ENCODE results near the gene HOXB6.

Gene HOXB6

DNA sequence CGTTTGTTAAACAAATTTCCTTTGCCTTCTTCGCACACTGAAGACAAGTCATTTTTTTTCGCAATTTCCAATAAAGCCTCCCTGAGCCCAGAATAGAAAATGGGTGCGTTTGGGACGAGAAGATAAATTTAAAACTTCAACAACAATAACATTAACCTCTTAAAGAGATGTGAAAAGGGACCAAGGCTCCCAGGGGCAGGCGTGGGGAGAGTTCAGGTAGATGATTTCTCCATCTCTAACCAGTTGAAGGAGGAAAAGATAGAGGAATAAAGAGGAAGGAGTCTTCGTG lies 25.4 kb downstream of the HOXB6 start:
- peak overlapping the region; percentile 82 for H3K4me3 ChIP-seq (ENCODE audit: low read depth, low read length)
- in situ Hi-C loops (cut with HindIII; ENCODE audit: low sequenced_read_pairs), result no loop called here

DNA sequence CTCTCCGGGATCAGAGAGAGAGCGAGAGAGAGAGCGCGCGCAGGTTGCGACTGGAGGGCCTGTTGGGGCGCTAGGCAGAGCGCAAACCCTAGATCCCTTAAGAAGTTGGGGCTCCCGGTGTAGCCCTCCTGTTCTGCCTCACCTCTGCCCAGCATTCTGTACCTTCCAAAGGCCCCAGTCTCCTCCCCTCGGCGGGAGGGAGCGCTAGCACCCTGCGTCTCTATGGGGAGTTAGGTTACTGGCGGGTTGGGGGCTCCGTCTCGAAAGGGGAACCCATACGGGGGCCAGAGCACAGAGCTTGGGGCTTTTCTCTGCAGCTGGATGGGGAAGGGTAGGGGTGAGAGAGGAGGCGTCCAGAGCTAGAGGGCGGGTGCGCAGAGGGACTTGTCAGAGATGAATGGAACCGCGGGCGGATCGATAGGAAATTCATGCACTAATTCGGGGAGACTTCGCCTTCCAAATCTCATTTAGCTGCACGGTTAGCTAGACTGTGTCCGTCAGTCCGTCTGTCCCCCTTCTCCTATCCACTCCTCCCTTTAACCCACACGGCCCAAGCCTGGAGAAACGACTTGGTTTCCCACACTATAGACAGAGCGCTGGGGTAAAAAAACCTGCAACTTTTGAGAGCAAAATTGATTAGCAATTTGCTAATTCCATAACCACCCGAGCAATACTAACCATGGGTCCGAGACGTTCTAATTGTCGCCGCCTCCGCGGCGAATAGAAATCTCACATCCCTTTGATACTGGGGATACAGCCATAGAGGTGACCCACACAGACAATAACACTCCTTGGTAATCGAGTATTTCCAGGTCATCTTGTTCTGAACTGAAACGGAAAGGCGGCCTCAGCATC lies 25.9 kb downstream of the HOXB6 start:
- TF ChIP-seq, protein P1, sequence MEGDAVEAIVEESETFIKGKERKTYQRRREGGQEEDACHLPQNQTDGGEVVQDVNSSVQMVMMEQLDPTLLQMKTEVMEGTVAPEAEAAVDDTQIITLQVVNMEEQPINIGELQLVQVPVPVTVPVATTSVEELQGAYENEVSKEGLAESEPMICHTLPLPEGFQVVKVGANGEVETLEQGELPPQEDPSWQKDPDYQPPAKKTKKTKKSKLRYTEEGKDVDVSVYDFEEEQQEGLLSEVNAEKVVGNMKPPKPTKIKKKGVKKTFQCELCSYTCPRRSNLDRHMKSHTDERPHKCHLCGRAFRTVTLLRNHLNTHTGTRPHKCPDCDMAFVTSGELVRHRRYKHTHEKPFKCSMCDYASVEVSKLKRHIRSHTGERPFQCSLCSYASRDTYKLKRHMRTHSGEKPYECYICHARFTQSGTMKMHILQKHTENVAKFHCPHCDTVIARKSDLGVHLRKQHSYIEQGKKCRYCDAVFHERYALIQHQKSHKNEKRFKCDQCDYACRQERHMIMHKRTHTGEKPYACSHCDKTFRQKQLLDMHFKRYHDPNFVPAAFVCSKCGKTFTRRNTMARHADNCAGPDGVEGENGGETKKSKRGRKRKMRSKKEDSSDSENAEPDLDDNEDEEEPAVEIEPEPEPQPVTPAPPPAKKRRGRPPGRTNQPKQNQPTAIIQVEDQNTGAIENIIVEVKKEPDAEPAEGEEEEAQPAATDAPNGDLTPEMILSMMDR (IDR thresholded peaks at IDR 0.05; ENCODE audit: low read depth, low read length, missing control alignments), result no peak
- DNase-seq (ENCODE audit: low read depth), result no peak
- peak overlapping the region; percentile 82 for H3K4me3 ChIP-seq (ENCODE audit: low read depth, low read length)
- in situ Hi-C loops (cut with HindIII; ENCODE audit: low sequenced_read_pairs), result no loop called here

More for the DNA sequence above, 25.4 kb downstream of the HOXB6 start:
- no peak for DNase-seq (ENCODE audit: low read depth)
- TF ChIP-seq, protein P1 (IDR thresholded peaks at IDR 0.05; ENCODE audit: low read depth, low read length, missing control alignments), result no peak

DNA sequence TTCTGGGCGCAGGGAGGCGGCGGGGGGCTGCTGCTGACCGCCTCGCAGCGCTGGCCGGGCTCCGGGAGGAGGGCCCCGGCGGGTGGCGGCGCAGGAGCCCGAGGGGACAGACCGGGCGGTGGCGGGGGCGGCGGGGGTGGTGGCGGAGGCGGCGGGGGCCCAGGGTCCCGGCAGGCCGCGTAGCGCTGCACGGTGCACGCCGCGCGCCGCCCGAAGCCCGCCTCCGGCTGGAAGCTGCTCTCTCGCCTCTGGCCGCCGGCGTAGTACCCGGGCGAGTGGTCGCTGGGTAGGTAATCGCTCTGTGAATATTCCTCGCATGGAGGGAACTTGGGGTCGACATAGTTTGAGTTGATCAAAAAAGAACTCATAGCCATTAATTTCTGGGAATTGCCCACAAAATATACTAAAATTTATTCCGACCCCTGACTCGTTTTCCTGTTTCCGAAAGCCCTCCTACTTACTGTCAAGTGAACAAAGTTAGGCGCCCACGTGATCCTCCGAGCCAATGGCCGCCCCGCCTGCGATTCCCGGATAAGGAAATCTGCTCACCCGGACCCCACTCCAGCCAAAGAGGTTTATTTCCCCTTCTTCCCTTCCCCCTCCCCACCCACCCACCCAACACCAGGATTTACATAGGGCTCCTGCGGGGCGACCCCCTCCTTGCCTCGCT lies 26.7 kb downstream of the HOXB6 start, which contains the start of gene HOXB4:
HOXB4 (minus strand) TSS at position 405 of the 670 bp plus-strand sequence; CDS start at position 374, 31 bp downstream.
- in situ Hi-C loops (cut with HindIII; ENCODE audit: low sequenced_read_pairs), result no loop called here
- DNase-seq (ENCODE audit: low read depth), result peak; percentile 65
- H3K4me3 ChIP-seq (ENCODE audit: low read depth, low read length), result peak within 1 kb of the TSS; percentile 82
- TF ChIP-seq, protein P1 (IDR thresholded peaks at IDR 0.05; ENCODE audit: low read depth, low read length, missing control alignments), result no peak

DNA sequence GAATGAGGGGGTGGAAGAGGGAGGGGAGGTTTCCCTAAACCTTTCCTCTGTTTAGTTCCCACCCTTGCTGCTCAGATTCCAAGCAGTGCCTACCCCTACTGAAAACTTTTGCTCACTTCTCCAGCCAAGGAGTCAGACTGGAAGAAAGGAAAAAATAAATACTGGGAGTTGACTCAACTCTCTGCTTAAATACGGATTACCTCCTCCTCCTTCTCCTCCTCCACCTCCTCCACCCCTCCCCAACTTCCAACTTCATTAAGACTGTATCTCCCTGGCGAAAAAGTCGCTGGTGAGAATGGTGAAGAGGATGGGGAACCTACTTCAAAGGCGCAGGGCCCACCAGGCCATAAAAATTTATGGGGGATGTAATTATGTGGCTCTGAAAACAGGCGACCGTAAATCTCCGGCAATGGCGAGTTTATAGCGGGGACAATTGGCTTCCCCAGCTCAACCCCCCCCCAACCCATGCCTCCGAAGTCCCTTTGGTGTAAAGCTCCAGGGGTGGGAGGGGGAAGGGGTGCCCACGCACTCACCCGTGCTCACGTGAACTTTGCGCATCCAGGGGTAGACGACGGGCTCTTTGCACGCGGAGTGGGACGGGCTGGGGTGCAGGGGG lies 27.3 kb downstream of the HOXB6 start:
- peak overlapping the region; percentile 82 for H3K4me3 ChIP-seq (ENCODE audit: low read depth, low read length)
- in situ Hi-C loops (cut with HindIII; ENCODE audit: low sequenced_read_pairs), result no loop called here
- TF ChIP-seq, protein P1 (IDR thresholded peaks at IDR 0.05; ENCODE audit: low read depth, low read length, missing control alignments), result no peak
- no peak for DNase-seq (ENCODE audit: low read depth)

DNA sequence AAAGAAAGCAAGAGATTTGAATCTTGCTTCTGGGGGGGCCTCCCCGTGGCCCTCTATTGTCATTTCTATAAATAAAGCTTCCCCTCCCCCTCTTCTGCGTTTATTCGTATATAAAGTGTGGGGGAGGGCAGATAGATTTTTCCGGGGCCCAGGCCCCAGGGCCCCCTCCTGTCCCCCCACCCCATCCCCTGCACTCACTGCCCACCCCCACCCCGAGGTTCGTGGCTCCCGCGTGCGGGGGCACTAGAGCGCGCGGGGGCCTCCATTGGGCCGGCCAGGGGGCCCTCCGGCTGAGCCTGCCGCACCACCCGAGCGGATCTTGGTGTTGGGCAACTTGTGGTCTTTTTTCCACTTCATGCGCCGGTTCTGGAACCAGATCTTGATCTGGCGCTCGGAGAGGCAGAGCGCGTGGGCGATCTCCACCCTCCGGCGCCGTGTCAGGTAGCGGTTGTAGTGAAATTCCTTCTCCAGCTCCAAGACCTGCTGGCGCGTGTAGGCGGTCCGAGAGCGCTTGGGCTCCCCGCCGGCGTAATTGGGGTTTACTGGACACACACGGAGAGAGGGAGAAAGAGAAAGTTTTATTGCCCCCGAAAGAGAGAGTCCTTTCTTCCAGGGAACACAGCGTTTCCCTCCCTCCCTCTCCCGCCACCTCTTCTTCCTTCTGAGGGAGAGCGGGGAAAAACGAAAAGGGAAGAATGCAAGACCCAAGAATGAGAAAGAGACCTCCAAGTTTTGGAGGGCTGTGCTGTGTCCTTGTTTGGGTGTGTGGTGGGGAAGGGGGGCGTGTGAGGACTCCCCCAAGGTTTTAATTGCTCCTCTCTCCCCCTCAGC lies 28.1 kb downstream of the HOXB6 start:
- peak overlapping the region; percentile 82 for H3K4me3 ChIP-seq (ENCODE audit: low read depth, low read length)
- in situ Hi-C loops (cut with HindIII; ENCODE audit: low sequenced_read_pairs), result no loop called here
- TF ChIP-seq, protein P1 (IDR thresholded peaks at IDR 0.05; ENCODE audit: low read depth, low read length, missing control alignments), result no peak
- DNase-seq (ENCODE audit: low read depth), result no peak
